Thymus (tissue), 11 donors: ENCODE data around the gene SLC22A31. TPM values are rescaled to one million over a fixed set of nuclear protein-coding genes. Genes with fewer than 3 reads are reported as not detected.

ENCODE experiments used
- DNase-seq, 9 donors: peaks; one replicate each; pipeline ENCODE4 v3.0.0-alpha.2; 2013; ENCODE audit warnings: low spot score in 9 of 9, low read depth in 6 of 9, missing footprints in 1 of 9
- H3K27ac ChIP-seq, 2 donors: one replicate each; pipeline ENCODE4 v1.5.1; 2013; ENCODE audit warnings: control low read depth in 1 of 2, low read depth in 1 of 2, low read length in 1 of 2, mild to moderate bottlenecking in 1 of 2, moderate library complexity in 1 of 2
- H3K27me3 ChIP-seq, 2 donors: one replicate each; pipeline ENCODE4 v1.5.1; 2013; ENCODE audit warnings: low read length in 1 of 2; ENCODE audit not compliant: control insufficient read depth in 2 of 2, insufficient read depth in 1 of 2
- H3K36me3 ChIP-seq, 2 donors: one replicate each; pipeline ENCODE4 v1.5.1; 2013; ENCODE audit warnings: low read length in 1 of 2, mild to moderate bottlenecking in 1 of 2, moderate library complexity in 1 of 2; ENCODE audit not compliant: control insufficient read depth in 2 of 2, insufficient read depth in 2 of 2
- H3K4me1 ChIP-seq, 2 donors: one replicate each; pipeline ENCODE4 v1.5.1; 2013; ENCODE audit warnings: low read length in 2 of 2; ENCODE audit not compliant: control insufficient read depth in 2 of 2, insufficient read depth in 2 of 2
- H3K4me3 ChIP-seq, 2 donors: one replicate each; pipeline ENCODE4 v1.5.1; 2013; ENCODE audit warnings: low read length in 2 of 2, control low read depth in 1 of 2, mild to moderate bottlenecking in 1 of 2
- H3K9me3 ChIP-seq, 2 donors: one replicate each; pipeline ENCODE4 v1.5.1; 2013; ENCODE audit warnings: low read length in 1 of 2, mild to moderate bottlenecking in 1 of 2; ENCODE audit not compliant: control insufficient read depth in 2 of 2, insufficient read depth in 1 of 2
- WGBS: extraction: QIAGEN DNeasy Blood & Tissue Kit; methylation state at CpG from one replicate; pipeline ENCODE4 v1.1.7; 2013; 5-methylcytosine and 5-hydroxymethylcytosine counted together
- polyA plus RNA-seq: library from polyadenylated mRNA; stranded (reverse); fragments of 200-250 nt; gene quantifications from one replicate; pipeline ENCODE4 v1.2.3, GENCODE V29; 2013
- total RNA-seq: library from RNA; stranded (reverse); fragments of 120-200 nt; gene quantifications from one replicate; pipeline ENCODE4 v1.2.4, GENCODE V29; 2013
- donor health status: healthy.

SLC22A31 gene
- total and polyA plus RNA-seq, 2 donors = 0.33 to 0.94 TPM

- Histone ChIP-seq H3K9me3 (peaks cover 0 to 3% of the 10 kb centered on the region in 2 donors), H3K4me3 (no peak overlapping the region), H3K27me3 (no peaks in the 10 kb centered on the region), H3K4me1 (peaks cover 6 to 14% of the 10 kb centered on the region in 2 donors), H3K27ac (no peak overlapping the region), H3K36me3 (peaks cover 23 to 31% of the 10 kb centered on the region in 2 donors)
- DNase-seq = no peak
- 83% methylated on average over 5 of the region's 5 CpGs for WGBS
Measured at GRCh38 chr16:89219365-89219764, 19.0 kb upstream of the SLC22A31 start.

GRCh38 chr16:89217388-89218191 lies 17.3 kb upstream of the SLC22A31 start, which contains the start of gene ZNF778:
TSS of gene ZNF778 (plus strand) at chr16:89217703. CDS start at chr16:89221128, 3,425 bp downstream.
- under 1% methylated on average over 91 of the region's 91 CpGs for WGBS
- Histone ChIP-seq H3K4me3 (peak within 1 kb of the TSS; percentile 95 to 98), H3K27ac (peak within 1 kb of the TSS; percentile 93 to 98), H3K27me3 (no peaks in the 10 kb centered on the region), H3K36me3 (peaks cover 16 to 17% of the 10 kb centered on the region in 2 donors), H3K4me1 (peaks cover 6 to 14% of the 10 kb centered on the region in 2 donors), H3K9me3 (peaks cover 0 to 3% of the 10 kb centered on the region in 2 donors)
- peak in 8 of 9 donors; percentile 63 to 90 (median 78) for DNase-seq

- H3K27ac ChIP-seq = peak overlapping the region; percentile 93 to 98
- peaks cover 6 to 14% of the 10 kb centered on the region in 2 donors for H3K4me1 ChIP-seq
- DNase-seq = peak in 1 of 9 donors; percentile 11
- peak overlapping the region; percentile 95 to 98 for H3K4me3 ChIP-seq
- H3K27me3 ChIP-seq = no peaks in the 10 kb centered on the region
- H3K36me3 ChIP-seq = peaks cover 10 to 12% of the 10 kb centered on the region in 2 donors
- WGBS = 1% methylated on average over 11 of the region's 11 CpGs
- peaks cover 0 to 2% of the 10 kb centered on the region in 2 donors for H3K9me3 ChIP-seq
Measured at GRCh38 chr16:89217138-89217387, 16.7 kb upstream of the SLC22A31 start.

GRCh38 chr16:89216315-89217137 lies 16.2 kb upstream of the SLC22A31 start:
- H3K9me3 ChIP-seq = no peaks in the 10 kb centered on the region
- DNase-seq = peak in 8 of 9 donors; percentile 76 to 93 (median 84)
- peak overlapping the region; percentile 95 to 98 for H3K4me3 ChIP-seq
- peaks cover 6 to 14% of the 10 kb centered on the region in 2 donors for H3K4me1 ChIP-seq
- WGBS = 4% methylated on average over 25 of the region's 25 CpGs
- H3K27ac ChIP-seq = peak overlapping the region; percentile 46 to 93
- no peaks in the 10 kb centered on the region for H3K27me3 ChIP-seq
- H3K36me3 ChIP-seq = peaks cover 5 to 7% of the 10 kb centered on the region in 2 donors

GRCh38 chr16:89210904-89211515 lies 10.7 kb upstream of the SLC22A31 start:
- 76% methylated on average over 15 of the region's 15 CpGs for WGBS
- peaks cover 0 to 34% of the 10 kb centered on the region in 2 donors for H3K27me3 ChIP-seq
- no peak for DNase-seq

DNA sequence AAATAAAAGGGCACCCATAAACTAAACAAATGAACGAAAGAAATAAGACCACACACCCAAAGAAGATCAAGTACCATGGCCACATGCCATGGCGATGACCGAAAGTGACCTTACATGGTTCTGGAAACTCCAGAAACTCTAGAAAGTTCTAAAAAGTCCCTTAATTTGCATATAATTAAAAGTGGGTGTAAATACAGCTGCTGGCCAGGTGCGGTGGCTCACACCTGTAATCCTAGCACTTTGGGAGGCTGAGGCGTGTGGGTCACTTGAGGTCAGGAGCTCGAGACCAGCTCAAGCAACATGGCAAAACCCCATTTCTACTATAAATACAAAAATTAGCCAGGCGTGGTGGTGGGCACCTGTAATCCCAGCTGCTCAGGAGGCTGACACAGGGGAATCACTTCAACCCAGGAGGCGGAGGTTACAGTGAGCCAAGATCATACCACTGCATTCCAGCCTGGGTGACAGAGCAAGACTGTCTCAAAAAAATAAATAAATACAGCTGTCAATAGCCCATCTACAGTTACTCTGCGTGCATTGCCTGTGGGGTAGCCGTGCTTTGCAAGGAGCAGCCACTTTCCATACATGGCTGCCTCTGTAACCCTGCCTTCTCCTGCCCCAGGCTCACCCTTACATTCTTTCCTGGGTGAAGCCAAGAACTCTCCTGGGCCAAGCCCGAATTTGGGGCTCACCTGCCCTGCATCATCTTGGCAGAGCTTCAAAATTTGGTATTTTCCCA lies 10.0 kb upstream of the SLC22A31 start:
- DNase-seq = no peak
- no peaks in the 10 kb centered on the region for H3K36me3 ChIP-seq
- H3K4me3 ChIP-seq = no peak overlapping the region
- WGBS = 89% methylated on average over 11 of the region's 11 CpGs
- H3K27ac ChIP-seq = no peak overlapping the region
- H3K9me3 ChIP-seq = no peaks in the 10 kb centered on the region
- no peaks in the 10 kb centered on the region for H3K4me1 ChIP-seq
- H3K27me3 ChIP-seq = peaks cover 0 to 34% of the 10 kb centered on the region in 2 donors

More at GRCh38 chr16:89210904-89211515, 10.7 kb upstream of the SLC22A31 start:
- Histone ChIP-seq H3K36me3 (no peaks in the 10 kb centered on the region), H3K27ac (no peak overlapping the region), H3K4me3 (no peak overlapping the region), H3K4me1 (peaks cover 0 to 2% of the 10 kb centered on the region in 2 donors), H3K9me3 (no peaks in the 10 kb centered on the region)

GRCh38 chr16:89209522-89210044 lies 9.2 kb upstream of the SLC22A31 start:
- Histone ChIP-seq H3K36me3 (no peaks in the 10 kb centered on the region), H3K27me3 (peaks cover 0 to 42% of the 10 kb centered on the region in 2 donors), H3K27ac (no peak overlapping the region), H3K9me3 (no peaks in the 10 kb centered on the region), H3K4me3 (no peak overlapping the region), H3K4me1 (no peaks in the 10 kb centered on the region)
- no peak for DNase-seq
- WGBS = 86% methylated on average over 15 of the region's 15 CpGs

DNA sequence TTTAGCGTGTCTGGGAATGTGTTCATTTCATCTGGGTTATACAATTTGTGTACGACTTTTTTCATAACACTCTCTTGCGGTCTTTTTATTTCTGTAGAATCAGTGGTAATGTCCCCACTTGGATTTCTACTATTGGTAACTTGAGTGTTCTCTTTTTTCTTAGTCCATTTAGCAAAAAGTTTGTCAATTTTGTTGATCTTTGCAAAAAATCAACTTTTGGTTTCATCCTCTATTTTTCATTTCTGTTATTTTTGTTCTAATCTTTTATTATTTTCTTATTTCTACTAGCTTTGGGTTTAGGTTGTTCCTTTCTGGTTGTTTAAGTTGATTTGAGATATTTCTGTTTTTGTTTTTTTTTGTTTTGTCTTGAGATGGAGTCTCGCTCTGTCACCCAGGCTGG lies 7.7 kb upstream of the SLC22A31 start:
- 99% methylated on average over 4 of the region's 4 CpGs for WGBS
- Histone ChIP-seq H3K36me3 (no peaks in the 10 kb centered on the region), H3K9me3 (no peaks in the 10 kb centered on the region), H3K4me3 (no peak overlapping the region), H3K27ac (no peak overlapping the region), H3K27me3 (peaks cover 9 to 58% of the 10 kb centered on the region in 2 donors), H3K4me1 (no peaks in the 10 kb centered on the region)
- no peak for DNase-seq
